GM18867 (cell line): Measurements from ENCODE around the gene KISS1R.

ENCODE experiments used
- ATAC-seq: cut with Tn5 transposase; IDR thresholded peaks from one replicate; pipeline ENCODE4 v1.9.1; 2021; ENCODE audit warnings: mild to moderate bottlenecking, moderate library complexity; ENCODE audit not compliant: unreplicated experiment

KISS1R gene

DNA sequence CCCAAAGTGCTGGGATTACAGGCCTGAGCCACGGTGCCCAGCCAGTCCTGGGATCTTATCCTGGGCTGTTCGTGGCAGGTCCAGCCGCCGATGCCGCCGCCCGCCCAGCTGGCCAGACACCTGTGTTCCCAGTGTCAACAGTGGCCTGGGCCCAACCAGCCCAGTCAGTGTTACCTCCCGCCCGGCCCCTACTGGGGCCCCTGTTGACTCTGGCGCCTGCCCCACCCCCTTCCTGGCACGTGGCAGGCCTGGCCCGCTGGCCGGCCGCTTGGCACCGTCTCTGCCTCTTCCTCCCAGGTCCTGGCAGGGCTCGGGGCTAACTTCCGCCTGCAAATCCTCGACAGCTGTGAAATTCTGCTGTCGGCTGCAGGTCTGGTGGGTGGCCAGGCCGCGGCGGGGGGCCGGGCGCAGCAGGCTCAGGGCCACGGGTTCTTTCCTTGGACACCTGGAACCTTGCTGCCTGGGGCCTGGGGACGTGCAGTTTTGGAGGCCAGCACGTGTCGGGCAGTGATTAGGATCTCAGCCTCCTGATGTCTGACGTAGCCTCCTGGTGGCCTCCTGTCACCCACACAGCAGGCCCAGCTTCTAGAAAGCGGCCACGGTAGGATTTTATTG is 17.8 kb downstream of the KISS1R start:
- ATAC-seq, result no peak

DNA sequence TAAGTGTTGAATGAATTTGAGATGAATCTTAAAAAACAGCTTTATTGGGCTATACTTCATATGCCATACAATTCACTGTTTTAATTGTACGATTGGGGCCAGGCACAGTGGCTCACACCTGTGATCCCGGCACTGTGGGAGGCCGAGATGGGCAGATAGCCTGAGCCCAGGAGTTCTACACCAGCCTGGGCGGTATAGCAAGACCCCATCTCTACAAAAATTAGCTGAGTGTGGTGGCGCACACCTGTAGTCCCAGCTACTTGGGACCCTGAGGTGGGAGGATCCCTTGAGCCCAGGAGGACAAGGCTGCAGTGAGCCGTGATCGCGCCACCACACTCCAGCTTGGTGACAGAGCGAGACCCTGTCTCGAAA is 19.0 kb downstream of the KISS1R start:
- ATAC-seq, result no peak

DNA sequence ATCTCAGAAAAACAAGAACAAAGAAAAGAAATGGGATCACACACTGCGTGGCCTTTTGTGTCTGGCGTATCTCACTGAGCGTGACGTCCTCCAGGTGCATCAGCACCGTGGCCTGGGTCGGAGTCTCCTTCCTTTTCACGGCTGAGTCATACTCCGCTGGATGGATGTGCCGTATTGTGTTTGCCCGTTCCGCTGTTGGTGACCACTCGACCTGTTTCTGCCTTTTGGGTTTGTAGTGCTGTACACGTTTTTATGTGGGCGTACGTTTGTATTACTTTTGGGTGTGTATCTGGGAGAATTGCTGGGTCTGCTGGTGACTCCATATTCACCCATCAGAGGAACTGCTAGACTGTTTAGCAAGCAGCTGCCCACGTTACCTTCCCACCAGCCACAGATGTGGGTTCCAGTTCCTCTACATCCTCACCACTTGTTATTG is 20.1 kb downstream of the KISS1R start:
- ATAC-seq, result no peak

DNA sequence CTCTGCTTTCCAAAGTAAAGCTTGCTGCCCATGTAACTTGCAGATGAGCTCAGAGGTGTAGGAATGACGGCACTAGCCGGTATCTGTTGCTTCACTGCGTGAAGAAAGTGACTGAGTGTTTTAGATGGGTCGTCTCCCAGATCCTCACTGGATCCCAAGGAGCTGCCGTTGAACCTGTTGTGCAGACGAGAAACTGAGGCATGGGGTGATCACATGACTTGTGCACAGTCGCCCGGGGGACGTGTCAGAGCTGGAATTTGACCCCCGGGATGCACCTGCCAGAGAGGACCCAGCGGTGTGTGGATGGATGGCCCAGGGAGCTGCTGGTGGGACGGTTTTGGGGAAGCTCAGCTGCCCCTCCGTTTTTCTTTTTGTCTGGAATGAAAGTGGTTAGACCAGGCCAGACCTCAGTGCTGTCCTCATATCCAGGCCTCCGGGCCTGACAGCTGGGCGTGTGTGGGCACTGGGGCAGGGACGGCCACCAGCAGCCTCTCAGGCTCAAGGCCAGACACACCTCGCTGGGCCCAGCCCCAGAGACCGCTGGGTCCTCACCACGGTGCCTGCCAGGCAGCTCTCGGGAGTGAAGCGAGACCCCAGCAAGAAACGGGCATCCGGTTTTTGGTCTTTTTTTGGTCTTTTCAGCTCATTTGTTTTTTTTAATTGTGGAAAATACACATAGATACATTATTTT is 21.2 kb downstream of the KISS1R start:
- ATAC-seq, result no peak

DNA sequence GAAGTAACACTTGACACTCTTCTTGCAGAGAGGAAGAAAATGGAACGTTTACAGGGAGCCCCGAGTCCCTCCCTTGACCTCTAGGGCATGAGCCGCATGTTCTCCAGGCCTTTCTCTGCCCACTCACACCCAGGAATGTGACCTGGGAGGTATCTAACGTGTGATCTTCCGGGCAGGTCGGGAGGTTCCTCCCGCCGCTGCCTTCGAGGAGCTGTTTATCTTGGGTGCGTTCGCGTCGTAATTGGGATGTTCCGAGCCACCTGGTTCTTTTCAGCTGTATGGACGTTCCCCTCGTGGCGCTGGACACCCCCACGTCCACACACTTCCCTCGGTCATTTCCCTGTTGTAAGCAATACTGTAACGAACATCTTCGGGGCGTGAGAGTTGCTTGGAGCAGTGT is 22.3 kb downstream of the KISS1R start:
- no peak for ATAC-seq

DNA sequence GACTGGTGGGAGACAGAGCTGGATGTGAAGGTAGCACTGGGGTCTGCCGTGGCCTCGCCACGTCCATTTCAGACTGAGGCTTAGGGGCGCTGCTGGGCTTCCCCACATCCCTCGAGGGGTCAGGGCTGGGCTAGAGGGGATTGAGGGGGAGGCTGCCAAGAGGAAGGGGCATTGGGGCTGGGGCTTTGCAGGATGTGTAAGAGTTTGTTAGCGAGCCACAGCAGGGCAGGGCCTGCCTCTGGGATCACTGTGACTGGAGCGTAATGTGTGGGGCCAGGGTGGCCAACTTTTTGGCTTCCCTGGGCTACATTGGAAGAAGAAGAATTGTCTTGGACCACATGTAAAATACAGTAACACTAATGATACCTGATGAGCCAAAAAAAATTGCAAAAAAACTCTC is 22.8 kb downstream of the KISS1R start:
- no peak for ATAC-seq

DNA sequence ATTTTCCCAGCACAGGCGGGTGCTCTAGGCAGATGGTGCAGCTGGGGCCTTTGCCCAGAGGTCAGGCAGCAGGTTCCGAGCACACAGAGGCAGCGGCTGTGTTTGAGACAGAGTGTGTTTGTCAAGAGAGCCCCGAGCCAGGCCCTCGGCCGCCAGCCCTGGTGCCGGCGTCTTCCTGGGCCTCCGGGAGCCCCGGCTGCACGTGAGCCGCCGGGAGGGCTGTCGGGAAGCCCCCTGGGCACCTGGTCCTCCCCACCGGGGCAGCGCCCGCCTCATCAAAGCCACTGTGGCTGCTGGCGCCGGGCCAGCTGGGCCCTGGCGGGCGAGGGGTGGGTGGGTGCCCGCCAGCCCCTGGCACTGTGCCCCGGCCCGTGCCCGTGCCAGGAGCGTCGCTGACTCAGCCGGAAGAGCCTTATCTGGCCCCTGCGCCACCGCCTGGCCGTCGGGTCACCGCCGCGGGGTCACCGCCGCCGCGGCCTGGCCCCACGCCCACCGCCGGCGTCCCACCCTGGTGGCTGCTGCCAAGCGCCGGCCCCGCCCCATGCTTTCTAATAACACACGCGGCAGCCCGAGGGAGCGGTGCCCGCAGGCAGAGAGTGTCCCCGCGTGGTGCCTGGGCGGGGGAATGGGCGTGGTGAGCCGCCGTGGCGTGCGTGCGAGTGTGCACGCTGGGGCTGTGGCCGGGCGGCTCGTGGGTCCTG is 23.6 kb downstream of the KISS1R start:
- ATAC-seq, result peak; percentile 40

DNA sequence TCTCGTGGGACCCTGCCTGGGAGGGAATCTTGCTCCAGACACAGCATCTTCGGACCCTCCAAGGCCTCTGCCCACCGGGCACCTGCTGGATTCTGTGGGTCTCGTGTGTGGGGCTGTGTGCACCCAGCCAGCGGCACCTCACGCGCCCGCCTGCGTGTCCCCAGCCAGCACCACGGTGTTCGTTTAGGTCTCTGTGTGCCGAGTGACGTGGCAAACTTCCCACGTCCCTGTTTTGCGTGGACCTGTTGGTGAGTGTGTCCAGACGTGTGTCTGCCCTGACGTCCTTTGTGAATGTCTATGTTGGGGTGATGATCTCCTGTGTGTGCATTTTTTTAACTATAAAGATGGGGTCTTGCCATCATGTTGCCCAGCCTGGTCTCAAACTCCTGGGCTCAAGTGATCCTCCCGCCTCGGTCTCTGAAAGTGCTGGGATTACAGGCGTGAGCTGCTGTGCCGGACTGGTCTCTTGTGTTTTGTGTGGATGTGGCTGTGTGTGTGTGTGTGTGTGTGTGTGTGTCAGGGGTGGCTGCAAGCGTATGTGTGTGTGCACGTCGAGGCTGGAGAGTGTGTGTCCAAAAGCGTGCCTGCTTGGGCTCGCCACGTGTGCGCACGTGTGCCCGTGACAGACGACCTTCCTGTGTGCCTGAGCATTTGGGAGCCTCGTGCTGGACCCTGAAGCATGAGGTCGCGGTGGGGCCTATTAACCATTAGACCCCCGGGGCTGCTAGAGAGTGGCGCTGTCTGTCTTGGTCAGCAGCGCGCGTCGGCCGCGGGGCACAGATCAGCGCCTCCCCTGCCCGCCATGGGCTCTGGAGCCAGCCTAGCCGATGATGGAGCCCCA is 24.4 kb downstream of the KISS1R start:
- ATAC-seq, result no peak

DNA sequence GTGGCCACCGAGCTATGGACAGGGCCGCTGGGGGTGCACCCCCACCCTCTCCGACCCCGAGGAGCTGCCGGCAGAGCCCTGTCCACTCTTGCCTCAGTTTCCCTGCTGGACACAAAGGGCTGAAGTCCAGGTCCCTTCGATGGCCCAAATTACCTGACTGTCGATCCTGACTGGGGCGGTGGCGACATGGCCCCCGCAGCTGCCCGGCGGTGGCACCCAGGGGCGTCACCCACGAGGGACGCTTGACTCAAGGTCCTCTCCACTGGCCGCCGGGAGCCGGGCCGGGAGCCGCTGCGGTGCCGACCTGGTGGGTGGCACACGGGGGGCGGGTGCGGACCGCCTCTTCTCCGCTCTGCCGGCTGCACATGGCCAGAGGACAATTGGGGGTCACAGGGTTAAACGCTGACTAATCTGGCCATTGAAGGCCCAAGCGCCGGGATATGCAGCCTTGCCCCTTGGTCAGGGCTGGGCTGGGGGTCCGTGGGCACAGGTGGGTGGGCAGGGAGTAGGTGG is 25.1 kb downstream of the KISS1R start:
- no peak for ATAC-seq

DNA sequence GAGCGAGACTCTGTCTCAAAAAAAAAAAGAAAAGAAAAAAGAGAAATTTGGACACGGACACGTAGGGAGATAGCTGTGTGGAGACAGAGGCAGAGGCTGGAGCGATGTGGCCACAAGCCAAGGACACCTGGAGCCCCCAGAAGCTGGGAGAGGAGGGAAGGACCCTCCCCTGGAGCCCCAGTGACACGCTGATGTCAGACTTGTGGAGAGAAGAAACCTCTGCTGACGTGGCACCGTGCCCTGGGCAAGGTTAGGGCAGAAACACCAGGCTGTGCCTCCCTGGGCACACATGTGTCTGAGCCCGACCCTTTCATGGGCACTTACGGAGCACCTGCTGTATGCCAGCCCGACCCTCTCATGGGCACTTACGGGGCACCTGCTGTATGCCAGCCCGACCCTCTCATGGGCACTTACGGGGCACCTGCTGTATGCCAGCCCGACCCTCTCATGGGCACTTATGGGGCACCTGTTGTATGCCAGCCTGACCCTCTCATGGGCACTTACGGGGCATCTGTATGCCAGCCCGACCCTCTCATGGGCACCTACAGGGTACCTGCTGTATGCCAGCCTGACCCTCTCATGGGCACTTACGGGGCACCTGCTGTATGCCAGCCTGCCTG is 26.5 kb downstream of the KISS1R start:
- ATAC-seq, result no peak

DNA sequence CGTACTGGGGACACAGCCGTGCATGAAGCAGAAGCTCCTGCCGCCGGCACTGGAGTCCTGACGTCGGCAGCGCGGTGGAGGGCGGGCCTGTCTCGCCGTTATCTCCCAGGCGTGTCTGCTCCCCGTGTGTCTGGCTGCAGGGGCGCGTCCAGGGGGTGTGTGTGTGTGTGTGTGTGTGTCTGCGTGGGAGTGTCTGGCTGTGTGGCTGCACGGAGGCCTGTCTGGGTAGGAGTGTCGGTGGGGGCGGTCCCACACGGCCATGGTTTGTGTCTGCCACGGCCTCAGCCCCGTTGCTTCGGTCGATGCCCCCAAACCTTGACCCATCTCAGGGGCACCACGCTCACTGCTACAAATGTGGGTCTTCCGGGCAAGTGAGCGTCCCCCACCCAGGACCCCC is 27.0 kb downstream of the KISS1R start:
- no peak for ATAC-seq

DNA sequence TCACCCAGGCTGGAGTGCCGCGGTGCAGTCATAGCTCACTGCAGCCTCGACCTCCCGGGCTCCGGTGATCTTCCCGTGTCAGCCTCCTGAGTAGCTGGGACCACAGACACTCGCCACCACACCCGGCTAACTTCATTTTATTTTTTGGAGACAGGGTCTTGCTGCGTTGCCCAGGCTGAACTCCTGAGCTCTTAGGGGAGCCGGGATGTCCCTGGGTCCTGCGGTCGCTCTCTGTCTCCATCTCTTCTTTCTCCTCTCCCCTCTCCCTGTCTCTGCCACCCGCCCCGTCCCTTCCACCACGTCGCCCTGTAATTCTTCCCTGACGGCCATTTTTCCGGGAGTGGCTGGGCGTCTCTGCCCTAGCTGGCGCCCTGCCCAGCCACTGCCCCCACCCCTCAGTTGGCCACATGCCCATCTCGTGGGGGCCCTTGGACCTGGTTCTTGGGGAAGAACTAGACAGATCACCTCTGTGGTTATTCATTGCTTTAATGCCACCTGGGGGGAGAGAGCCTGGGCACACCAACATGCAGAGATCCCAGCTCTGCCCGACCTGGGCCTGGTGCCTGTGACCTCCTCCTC is 27.6 kb downstream of the KISS1R start:
- no peak for ATAC-seq

DNA sequence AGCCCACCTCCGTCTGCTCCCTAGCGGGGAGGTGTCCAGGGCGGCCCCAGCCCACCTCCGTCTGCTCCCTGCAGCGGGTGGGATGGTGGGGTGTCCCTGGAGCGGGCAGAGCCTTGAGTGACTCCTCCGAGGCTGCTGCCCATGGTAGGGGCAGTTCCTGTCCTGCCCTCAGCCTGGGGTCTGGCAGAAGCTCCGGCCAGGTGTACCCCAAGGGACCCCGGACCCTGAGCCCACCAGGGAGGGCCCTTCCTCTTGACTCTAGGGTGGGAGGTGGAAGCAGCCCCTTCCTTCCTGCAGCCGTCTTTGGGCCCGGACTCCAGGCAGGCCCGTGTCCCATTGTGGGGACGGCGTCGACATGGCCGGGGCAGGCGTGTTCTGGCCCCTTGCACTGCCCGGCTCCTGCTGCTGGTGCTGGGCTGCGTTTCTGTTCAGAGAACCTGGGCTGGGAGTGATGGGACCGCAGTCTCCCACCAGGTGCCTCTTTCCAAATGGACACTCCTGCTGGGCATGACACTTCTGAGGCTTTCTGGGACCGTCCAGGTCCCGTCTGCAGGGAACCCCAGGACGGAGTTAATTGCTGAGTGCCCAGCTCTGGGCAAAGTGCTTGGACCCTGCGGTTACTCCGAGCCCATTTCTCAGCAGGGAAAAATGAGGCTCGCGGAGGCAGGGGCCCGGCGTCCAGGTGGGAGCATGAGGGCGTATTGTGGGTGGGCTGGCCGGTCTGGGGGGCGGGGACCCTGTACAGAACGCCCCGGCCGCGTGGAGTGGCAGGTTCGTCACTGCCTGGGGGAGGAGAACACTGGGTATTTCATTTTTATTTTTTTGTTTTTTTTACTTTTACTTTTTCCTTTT is 28.5 kb downstream of the KISS1R start:
- no peak for ATAC-seq

DNA sequence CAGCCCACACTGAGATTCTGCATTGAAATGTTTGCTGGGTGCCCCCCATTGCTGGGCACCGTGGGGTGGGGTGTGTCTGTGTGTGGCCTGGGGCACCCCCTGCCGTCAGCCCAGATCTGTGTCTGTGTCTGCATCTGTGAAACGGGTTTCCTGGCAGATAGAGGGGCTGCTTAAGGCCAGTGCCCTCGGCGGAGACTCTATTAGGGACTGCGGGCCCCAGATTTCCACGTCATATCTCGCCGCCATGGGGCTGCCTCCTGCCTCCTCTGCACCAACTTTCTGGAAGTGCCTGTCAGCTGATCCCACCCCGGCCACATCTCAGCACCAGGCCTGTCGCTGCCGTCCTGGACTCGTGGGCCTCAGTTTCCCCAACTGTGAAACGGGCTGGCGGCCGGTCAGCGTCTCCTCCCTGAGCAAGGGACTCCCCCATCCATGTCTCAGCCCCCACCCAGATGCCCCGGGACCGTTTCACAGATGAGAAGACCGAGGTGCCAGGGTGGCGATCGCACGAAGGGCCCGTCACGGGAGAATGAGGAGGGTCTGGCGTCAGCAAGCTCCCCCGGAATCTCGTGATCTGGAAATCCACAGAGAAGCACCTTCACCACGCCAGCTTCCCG is 30.1 kb downstream of the KISS1R start:
- ATAC-seq, result peak; percentile 18

DNA sequence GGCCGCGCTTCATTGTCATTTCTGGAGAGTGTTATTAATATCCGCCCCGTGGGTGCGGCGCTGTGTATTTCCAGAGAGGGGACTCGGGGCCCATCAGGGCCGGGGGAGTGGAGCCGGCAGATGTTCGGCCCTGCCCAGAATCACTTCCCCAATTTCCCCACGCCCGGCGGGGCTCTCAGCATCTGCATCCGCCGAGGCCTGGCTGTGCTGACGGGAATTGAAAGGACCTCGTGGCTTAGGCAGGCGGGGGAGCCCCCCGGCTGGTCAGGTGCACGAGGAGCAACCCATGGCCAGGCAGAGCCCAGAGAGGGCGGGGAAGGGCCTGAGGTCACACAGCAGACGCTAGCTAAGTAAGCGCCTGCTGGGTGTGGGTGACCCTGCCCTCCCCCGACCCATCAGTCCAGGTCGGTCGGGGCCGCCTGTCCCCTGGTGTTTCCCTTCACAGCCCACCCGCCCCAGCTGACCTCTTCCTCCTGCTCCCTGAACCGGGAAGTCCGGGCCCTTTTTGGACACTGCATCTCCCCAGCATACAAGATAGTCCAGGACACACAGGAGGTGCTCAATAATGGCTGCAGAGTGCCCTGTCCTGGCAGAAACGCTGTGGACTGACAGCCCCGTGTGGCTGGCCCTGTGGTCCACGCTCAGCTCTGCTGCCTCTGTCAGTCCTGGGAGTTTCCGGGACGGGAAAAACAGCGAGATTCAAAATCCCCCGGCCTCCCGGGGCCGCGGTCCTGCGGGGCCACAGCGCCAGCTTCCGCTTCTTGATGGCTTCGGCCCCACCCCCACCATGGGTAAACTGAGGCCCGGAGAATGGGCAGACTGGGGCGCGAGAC is 30.8 kb downstream of the KISS1R start:
- peak; percentile 64 for ATAC-seq

DNA sequence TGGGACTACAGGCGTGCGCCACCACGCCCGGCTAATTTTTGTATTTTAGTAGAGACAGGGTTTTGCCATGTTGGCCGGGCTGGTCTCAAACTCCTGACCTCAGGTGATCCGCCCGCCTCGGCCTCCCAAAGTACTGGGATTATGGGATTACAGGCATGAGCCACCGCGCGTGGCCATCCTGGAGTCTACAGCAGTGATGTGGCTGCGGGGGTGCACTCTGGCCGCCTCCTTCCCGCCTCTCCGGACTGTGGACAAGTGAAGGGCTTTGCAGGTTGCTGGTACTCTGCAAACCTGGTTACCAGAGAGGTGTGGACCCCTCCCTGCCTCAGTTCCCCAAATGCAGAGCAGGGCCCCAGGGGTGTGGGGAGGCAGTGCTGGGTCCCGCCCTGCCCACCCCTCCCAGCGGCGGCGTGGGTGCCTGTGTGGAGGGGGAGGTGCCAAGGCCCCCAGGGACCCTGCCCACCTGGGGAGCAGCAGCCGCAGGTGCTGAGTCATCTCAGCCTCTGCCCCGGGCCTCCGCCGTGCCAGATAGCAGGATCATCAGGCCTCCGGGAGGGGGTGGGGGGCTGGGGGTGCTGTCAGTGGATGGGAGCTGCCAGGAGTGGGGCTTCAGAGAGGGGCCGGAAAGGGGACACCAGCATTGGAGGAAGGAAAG is 31.8 kb downstream of the KISS1R start:
- no peak for ATAC-seq

DNA sequence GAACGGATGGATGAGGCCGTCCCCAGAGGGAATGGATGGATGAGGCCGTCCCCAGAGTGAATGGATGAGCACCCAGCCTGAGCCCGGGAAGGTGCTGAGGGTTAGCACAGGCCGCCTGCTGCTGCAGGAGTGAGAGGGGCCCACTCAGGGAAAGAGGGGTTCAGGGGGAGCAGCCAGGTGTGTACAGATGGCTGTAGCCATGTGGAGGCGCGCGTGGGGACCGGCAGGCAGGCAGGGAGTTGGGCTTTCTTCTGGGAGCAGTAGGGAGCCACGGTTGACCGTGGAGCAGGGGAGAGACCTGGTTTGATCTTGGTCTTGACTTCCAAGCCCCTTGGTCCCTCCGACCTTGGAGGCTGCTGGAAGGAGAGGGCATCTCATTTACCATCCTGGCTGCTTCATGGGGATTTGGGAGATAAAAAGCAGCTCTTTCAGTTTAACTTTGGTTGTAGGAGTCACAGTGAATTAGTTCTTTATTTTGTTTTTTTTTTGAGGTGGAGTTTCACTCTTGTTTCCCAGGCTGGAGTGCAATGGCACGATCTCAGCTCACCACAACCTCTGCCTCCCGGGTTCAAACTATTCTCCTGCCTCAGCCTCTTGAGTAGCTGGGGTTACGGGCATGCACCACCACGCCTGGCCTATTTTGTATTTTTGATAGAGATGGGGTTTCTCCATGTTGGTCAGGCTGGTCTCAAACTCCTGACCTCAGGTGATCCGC is 33.4 kb downstream of the KISS1R start:
- no peak for ATAC-seq
